ENCODE data around the gene RMI2. TPM values are rescaled to one million over a fixed set of nuclear protein-coding genes. Genes with fewer than 3 reads are reported as not detected.

Gene RMI2
- total RNA-seq, 5 donors from 2014 or later (not counting 1 experiment from before 2014, with no cell fraction given): 1.8 to 6.3 (median 4.2) TPM

DNA sequence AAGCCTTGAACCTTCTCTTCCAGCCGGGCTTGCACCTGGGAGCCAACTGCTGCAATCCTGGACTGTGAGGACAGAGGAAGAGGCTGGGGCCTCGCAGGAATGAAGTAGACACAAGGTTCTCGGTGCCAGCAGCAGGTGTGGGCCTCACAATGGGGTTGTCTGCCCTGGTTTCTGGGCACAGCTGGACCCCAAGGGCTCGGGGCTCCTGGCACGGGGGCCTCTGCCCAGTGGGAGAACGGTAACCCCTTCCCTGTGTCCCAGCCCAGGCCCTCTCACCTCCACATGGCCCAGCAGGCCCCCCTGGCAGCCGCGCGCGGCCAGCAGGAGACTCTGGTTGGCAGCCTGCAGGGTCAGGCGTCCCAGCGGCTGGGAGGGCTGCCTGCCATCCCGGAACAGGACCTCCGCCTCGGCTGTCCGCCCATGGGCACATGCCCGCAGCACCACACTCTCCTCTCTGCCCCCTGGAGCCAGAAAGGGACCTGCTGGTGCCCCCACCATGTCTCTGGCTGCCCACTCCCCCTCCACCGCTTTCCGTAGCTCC, 46.9 kb downstream of the RMI2 start:
- 93% methylated on average over 17 of the region's 19 CpGs for WGBS (ENCODE audit: insufficient coverage)
- peaks cover 0 to 2% (median 0%) of the 10 kb centered on the region in 3 donors for H3K4me1 Mint-ChIP-seq
- DNase-seq: no peak

DNA sequence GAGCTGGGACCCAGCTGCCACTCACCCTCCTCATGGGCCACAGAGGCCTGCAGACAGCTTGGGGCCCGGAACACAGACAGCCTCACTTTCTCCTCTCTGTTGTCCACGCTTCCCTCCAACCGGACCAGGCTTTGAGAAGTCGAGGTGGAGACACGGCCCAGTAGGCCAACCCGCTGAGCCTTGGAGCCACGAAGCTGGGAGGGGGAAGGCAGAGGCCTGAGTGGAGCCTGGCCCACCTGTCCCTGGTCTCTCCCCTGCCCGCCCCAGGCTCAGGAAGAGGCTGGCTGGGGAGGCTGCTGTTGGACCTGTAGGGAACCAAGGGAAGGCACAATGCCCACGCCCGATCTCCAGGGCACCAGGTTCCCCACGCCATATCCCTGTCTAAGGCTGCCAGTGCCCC, 48.1 kb downstream of the RMI2 start:
- 85% methylated on average over 5 of the region's 11 CpGs for WGBS (ENCODE audit: insufficient coverage)
- Histone ChIP-seq H3K4me3 (ENCODE audit: control insufficient read depth in 1 of 2, extremely low read depth in 1 of 2, low read length in 1 of 2) (no peak overlapping the region), H3K27ac (ENCODE audit: low read length) (no peak overlapping the region), H3K36me3 (ENCODE audit: control insufficient read depth in 2 of 2, extremely low read depth in 1 of 2, insufficient read depth in 1 of 2, low read length in 1 of 2) (no peaks in the 10 kb centered on the region), H3K9me3 (no peaks in the 10 kb centered on the region), H3K4me1 (ENCODE audit: control insufficient read depth in 1 of 2, extremely low read depth in 1 of 2, insufficient read depth in 2 of 2, low read length in 2 of 2) (peaks cover 0 to 7% of the 10 kb centered on the region in 2 experiments), H3K27me3 (replicated peaks in 1 of 2; ENCODE audit: control insufficient read depth in 2 of 2, extremely low read depth in 1 of 2, insufficient read depth in 2 of 2, low read length in 1 of 2) (peaks cover 0 to 10% of the 10 kb centered on the region in 2 experiments)
- H3K27ac Mint-ChIP-seq: no peak overlapping the region
- no peaks in the 10 kb centered on the region for H3K27me3 Mint-ChIP-seq
- DNase-seq (no peak), ATAC-seq (replicated peaks in 1 of 4) (no peak)
- ChIA-PET CTCF (interaction anchor here in 1 of 2 donors (0.6 kb wide), 1 partner anchor 42 kb away, joined by 3 read pairs; no protein-coding TSS in a partner anchor), POLR2A (no interaction called here)
- H3K4me3 Mint-ChIP-seq: no peak overlapping the region
- H3K36me3 Mint-ChIP-seq: no peaks in the 10 kb centered on the region
- peaks cover 0 to 2% (median 0%) of the 10 kb centered on the region in 3 donors for H3K4me1 Mint-ChIP-seq
- no peaks in the 10 kb centered on the region for H3K9me3 Mint-ChIP-seq

More for the DNA sequence above, 46.9 kb downstream of the RMI2 start:
- POLR2A ChIA-PET: interaction anchor here in 1 of 2 donors (0.7 kb wide), 2 partner anchors 435 to 1155 kb away, joined by 4 read pairs; no protein-coding TSS in a partner anchor
- no peaks in the 10 kb centered on the region for H3K9me3 Mint-ChIP-seq
- H3K4me1 ChIP-seq (ENCODE audit: control insufficient read depth in 1 of 2, extremely low read depth in 1 of 2, insufficient read depth in 2 of 2, low read length in 2 of 2): peaks cover 0 to 7% of the 10 kb centered on the region in 2 experiments
- CTCF ChIA-PET: interaction anchor here (0.5 to 0.6 kb wide), 2 partner anchors 18 to 50 kb away, joined by 3 read pairs; no protein-coding TSS in a partner anchor
- H3K27ac Mint-ChIP-seq: no peak overlapping the region
- ATAC-seq (replicated peaks in 1 of 4): no peak
- no peaks in the 10 kb centered on the region for H3K27me3 Mint-ChIP-seq
- no peak overlapping the region for H3K4me3 ChIP-seq (ENCODE audit: control insufficient read depth in 1 of 2, extremely low read depth in 1 of 2, low read length in 1 of 2)
- peaks cover 0 to 12% of the 10 kb centered on the region in 2 experiments for H3K27me3 ChIP-seq (replicated peaks in 1 of 2; ENCODE audit: control insufficient read depth in 2 of 2, extremely low read depth in 1 of 2, insufficient read depth in 2 of 2, low read length in 1 of 2)
- H3K27ac ChIP-seq (ENCODE audit: low read length): no peak overlapping the region
- no peaks in the 10 kb centered on the region for H3K9me3 ChIP-seq
- no peak overlapping the region for H3K4me3 Mint-ChIP-seq
- no peaks in the 10 kb centered on the region for H3K36me3 Mint-ChIP-seq
- no peaks in the 10 kb centered on the region for H3K36me3 ChIP-seq (ENCODE audit: control insufficient read depth in 2 of 2, extremely low read depth in 1 of 2, insufficient read depth in 1 of 2, low read length in 1 of 2)

DNA sequence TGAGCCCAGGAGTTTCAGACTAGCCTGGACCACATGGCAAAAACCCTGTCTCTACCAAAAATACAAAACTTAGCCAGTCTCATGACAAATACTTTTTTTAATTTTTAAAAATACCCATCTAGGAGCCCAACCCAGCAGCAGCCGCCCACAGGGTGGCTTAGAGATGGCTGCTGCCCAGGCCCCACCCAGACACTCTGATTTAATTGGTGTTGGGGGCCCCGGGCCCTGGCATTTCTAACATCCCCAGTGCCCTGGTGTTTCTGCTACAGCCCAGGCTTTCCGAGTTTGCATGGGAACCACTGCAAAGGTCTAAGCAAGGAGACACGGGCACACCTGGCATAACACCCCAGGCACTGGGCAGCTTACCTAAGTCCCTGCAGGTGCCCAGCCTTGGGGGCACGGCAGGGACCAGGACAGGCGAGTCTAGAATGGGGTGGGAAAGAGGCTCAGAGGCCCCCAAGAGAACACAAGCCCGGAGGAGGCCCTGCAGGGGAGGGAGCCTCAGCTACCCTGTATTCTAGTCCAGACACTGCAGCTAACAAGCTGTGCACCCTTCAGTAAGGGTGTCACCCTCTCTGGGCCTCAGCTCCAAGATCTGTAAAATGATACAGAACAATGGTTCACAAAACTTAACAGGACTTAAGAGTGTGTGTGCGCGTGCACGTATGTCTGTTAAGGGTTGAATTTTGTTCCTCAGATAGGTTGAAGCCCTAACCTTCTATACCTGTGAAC, 48.8 kb downstream of the RMI2 start:
- no peaks in the 10 kb centered on the region for H3K27me3 Mint-ChIP-seq
- no peaks in the 10 kb centered on the region for H3K9me3 Mint-ChIP-seq
- H3K27ac ChIP-seq (ENCODE audit: low read length): no peak overlapping the region
- H3K4me3 ChIP-seq (ENCODE audit: control insufficient read depth in 1 of 2, extremely low read depth in 1 of 2, low read length in 1 of 2): no peak overlapping the region
- H3K4me1 Mint-ChIP-seq: peaks cover 0 to 2% (median 0%) of the 10 kb centered on the region in 3 donors
- no peaks in the 10 kb centered on the region for H3K36me3 ChIP-seq (ENCODE audit: control insufficient read depth in 2 of 2, extremely low read depth in 1 of 2, insufficient read depth in 1 of 2, low read length in 1 of 2)
- H3K27me3 ChIP-seq (replicated peaks in 1 of 2; ENCODE audit: control insufficient read depth in 2 of 2, extremely low read depth in 1 of 2, insufficient read depth in 2 of 2, low read length in 1 of 2): peaks cover 0 to 10% of the 10 kb centered on the region in 2 experiments
- H3K27ac Mint-ChIP-seq: no peak overlapping the region
- 85% methylated on average over 8 of the region's 10 CpGs for WGBS (ENCODE audit: insufficient coverage)
- peaks cover 0 to 7% of the 10 kb centered on the region in 2 experiments for H3K4me1 ChIP-seq (ENCODE audit: control insufficient read depth in 1 of 2, extremely low read depth in 1 of 2, insufficient read depth in 2 of 2, low read length in 2 of 2)
- no peak for ATAC-seq (replicated peaks in 1 of 4)
- POLR2A ChIA-PET: no interaction called here
- DNase-seq: no peak
- CTCF ChIA-PET: no interaction called here
- no peaks in the 10 kb centered on the region for H3K9me3 ChIP-seq
- H3K4me3 Mint-ChIP-seq: no peak overlapping the region
- H3K36me3 Mint-ChIP-seq: no peaks in the 10 kb centered on the region

DNA sequence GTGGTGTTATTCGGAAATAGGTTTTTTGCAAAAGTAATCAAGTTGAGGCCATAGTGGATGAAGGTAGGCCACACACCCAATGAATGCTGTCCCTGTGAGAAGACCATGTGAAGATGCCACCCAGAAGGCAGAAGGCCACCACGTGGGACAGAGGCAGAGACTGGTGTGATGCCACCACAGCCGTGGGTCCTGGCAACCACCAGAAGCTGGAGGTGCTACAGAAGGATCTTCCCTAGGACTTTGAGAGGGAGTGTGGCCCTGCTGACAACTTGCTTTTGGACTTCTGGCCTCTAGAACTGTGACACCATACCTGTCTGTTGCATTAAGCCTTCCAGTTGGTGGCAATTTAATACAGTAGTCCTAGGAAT, 49.3 kb downstream of the RMI2 start:
- Mint-ChIP-seq H3K27me3 (no peaks in the 10 kb centered on the region), H3K36me3 (no peaks in the 10 kb centered on the region), H3K9me3 (no peaks in the 10 kb centered on the region), H3K4me1 (peaks cover 0 to 2% (median 0%) of the 10 kb centered on the region in 3 donors), H3K27ac (no peak overlapping the region), H3K4me3 (no peak overlapping the region)
- no peaks in the 10 kb centered on the region for H3K36me3 ChIP-seq (ENCODE audit: control insufficient read depth in 2 of 2, extremely low read depth in 1 of 2, insufficient read depth in 1 of 2, low read length in 1 of 2)
- H3K9me3 ChIP-seq: no peaks in the 10 kb centered on the region
- H3K4me1 ChIP-seq (ENCODE audit: control insufficient read depth in 1 of 2, extremely low read depth in 1 of 2, insufficient read depth in 2 of 2, low read length in 2 of 2): peaks cover 0 to 7% of the 10 kb centered on the region in 2 experiments
- DNase-seq (no peak), ATAC-seq (replicated peaks in 1 of 4) (no peak)
- no peak overlapping the region for H3K27ac ChIP-seq (ENCODE audit: low read length)
- CTCF ChIA-PET: interaction anchor here in 1 of 2 donors (0.6 kb wide), 1 partner anchor 13 kb away, joined by 3 read pairs; no protein-coding TSS in a partner anchor
- WGBS (ENCODE audit: insufficient coverage): 79% methylated on average over 3 of the region's 3 CpGs
- H3K4me3 ChIP-seq (ENCODE audit: control insufficient read depth in 1 of 2, extremely low read depth in 1 of 2, low read length in 1 of 2): no peak overlapping the region
- H3K27me3 ChIP-seq (replicated peaks in 1 of 2; ENCODE audit: control insufficient read depth in 2 of 2, extremely low read depth in 1 of 2, insufficient read depth in 2 of 2, low read length in 1 of 2): peaks cover 0 to 10% of the 10 kb centered on the region in 2 experiments
- POLR2A ChIA-PET: no interaction called here

DNA sequence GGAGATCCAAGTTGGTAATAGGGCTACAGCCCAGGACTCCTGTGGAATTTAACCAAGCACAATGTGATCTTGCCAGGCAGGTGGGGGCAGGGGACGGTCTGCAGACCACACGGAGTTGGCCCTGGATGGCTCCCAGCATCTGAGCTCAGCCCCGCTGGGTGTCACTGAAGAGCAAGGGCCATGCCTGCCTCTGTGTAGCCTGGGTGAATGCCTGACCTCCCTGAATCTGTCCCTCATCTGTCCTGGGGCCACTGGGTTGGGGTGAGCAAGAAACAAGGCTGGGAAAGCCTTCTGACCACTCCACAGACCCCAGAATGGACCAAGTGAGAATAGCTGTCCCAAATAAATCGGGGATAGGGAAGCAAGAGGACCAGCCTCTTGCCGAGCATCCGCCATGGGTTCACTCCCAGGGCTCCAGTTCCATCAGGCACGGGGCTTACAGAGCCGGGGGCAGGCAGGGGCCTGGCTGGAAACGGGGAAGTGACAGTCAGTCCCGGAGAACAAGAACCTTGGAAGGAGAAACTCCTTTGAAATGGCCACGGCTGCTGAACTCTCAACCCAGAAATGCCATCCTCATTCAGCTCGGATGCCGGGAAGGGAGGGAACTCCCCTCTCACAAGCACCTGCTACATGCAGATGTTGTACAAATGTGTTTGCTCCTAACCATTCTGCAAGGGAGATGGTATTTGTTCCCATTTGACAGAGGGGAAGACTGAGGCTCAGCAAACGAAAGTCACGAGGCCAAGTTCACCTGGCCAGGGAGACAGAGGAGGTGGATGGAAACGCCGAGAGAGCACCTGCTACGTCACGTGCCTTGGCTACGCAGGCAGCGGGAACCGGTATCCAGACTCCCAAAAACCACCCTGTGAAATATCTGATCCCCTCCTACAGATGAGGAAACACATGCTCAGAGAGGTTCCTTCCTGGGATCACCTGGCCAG, 50.0 kb downstream of the RMI2 start:
- no peak overlapping the region for H3K4me3 ChIP-seq (ENCODE audit: control insufficient read depth in 1 of 2, extremely low read depth in 1 of 2, low read length in 1 of 2)
- no peaks in the 10 kb centered on the region for H3K27me3 Mint-ChIP-seq
- no peaks in the 10 kb centered on the region for H3K36me3 Mint-ChIP-seq
- DNase-seq: no peak
- H3K27ac ChIP-seq (ENCODE audit: low read length): no peak overlapping the region
- no peak overlapping the region for H3K27ac Mint-ChIP-seq
- ATAC-seq (replicated peaks in 1 of 4): no peak
- H3K9me3 ChIP-seq: no peaks in the 10 kb centered on the region
- H3K4me3 Mint-ChIP-seq: no peak overlapping the region
- H3K4me1 Mint-ChIP-seq: peaks cover 0 to 2% (median 0%) of the 10 kb centered on the region in 3 donors
- CTCF ChIA-PET: interaction anchor here (0.6 to 1.6 kb wide), 6 partner anchors 10 to 673 kb away, joined by 3 to 5 read pairs (median 3); no protein-coding TSS in a partner anchor
- no peaks in the 10 kb centered on the region for H3K36me3 ChIP-seq (ENCODE audit: control insufficient read depth in 2 of 2, extremely low read depth in 1 of 2, insufficient read depth in 1 of 2, low read length in 1 of 2)
- no peaks in the 10 kb centered on the region for H3K9me3 Mint-ChIP-seq
- 65% methylated on average over 9 of the region's 22 CpGs for WGBS (ENCODE audit: insufficient coverage)
- peaks cover 0 to 7% of the 10 kb centered on the region in 2 experiments for H3K4me1 ChIP-seq (ENCODE audit: control insufficient read depth in 1 of 2, extremely low read depth in 1 of 2, insufficient read depth in 2 of 2, low read length in 2 of 2)
- POLR2A ChIA-PET: interaction anchor here in 1 of 2 donors (0.7 kb wide), 1 partner anchor 18 kb away, joined by 3 read pairs; no protein-coding TSS in a partner anchor
- peaks cover 0 to 10% of the 10 kb centered on the region in 2 experiments for H3K27me3 ChIP-seq (replicated peaks in 1 of 2; ENCODE audit: control insufficient read depth in 2 of 2, extremely low read depth in 1 of 2, insufficient read depth in 2 of 2, low read length in 1 of 2)

DNA sequence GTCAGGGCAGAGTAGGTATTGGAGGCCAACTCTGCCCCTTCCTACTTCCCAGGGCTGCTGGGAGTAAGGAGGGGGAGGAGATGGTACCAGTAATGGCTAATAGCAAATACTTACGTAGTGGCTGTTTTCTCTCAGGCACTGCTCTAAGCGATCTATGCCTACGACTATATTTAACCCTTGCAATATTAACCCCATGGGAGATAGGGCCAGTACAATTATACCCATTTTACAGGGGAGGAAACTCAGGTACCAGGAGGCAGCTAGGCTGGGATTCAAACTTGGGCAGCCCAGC, 50.6 kb downstream of the RMI2 start:
- H3K9me3 Mint-ChIP-seq: no peaks in the 10 kb centered on the region
- CTCF ChIA-PET: interaction anchor here (0.6 to 1.6 kb wide), 6 partner anchors 9 to 672 kb away, joined by 3 to 6 read pairs (median 4); no protein-coding TSS in a partner anchor
- POLR2A ChIA-PET: interaction anchor here in 1 of 2 donors (0.7 kb wide), 1 partner anchor 17 kb away, joined by 3 read pairs; no protein-coding TSS in a partner anchor

More for the DNA sequence above, 50.6 kb downstream of the RMI2 start:
- Mint-ChIP-seq H3K27me3 (no peaks in the 10 kb centered on the region), H3K4me3 (no peak overlapping the region), H3K27ac (no peak overlapping the region), H3K4me1 (peaks cover 0 to 2% (median 0%) of the 10 kb centered on the region in 3 donors), H3K36me3 (no peaks in the 10 kb centered on the region)
- Histone ChIP-seq H3K36me3 (ENCODE audit: control insufficient read depth in 2 of 2, extremely low read depth in 1 of 2, insufficient read depth in 1 of 2, low read length in 1 of 2) (no peaks in the 10 kb centered on the region), H3K4me1 (ENCODE audit: control insufficient read depth in 1 of 2, extremely low read depth in 1 of 2, insufficient read depth in 2 of 2, low read length in 2 of 2) (peaks cover 0 to 7% of the 10 kb centered on the region in 2 experiments), H3K27me3 (replicated peaks in 1 of 2; ENCODE audit: control insufficient read depth in 2 of 2, extremely low read depth in 1 of 2, insufficient read depth in 2 of 2, low read length in 1 of 2) (peaks cover 0 to 10% of the 10 kb centered on the region in 2 experiments), H3K4me3 (ENCODE audit: control insufficient read depth in 1 of 2, extremely low read depth in 1 of 2, low read length in 1 of 2) (no peak overlapping the region), H3K9me3 (no peaks in the 10 kb centered on the region), H3K27ac (ENCODE audit: low read length) (no peak overlapping the region)
- DNase-seq (no peak), ATAC-seq (replicated peaks in 1 of 4) (no peak)
- no CpG with 5 or more reads among the region's 3 CpGs for WGBS (ENCODE audit: insufficient coverage)

Measured in T-cell (primary cell).